Measurements from ENCODE around the gene CIPC. TPM values are rescaled to one million over a fixed set of nuclear protein-coding genes. Genes with fewer than 3 reads are reported as not detected.

Gene CIPC
- total RNA-seq, 1 experiment from 2014 or later: 66.3 TPM

- peaks cover 10% of the 10 kb centered on the region for H3F3A ChIP-seq (ENCODE audit: insufficient read depth, low read depth)
- no peaks in the 10 kb centered on the region for H3K9me3 ChIP-seq (ENCODE audit: insufficient read depth, low read depth)
- H3K27ac ChIP-seq: no peak overlapping the region
- H3K36me3 ChIP-seq (ENCODE audit: low read depth): no peaks in the 10 kb centered on the region
- H3K9me2 ChIP-seq (ENCODE audit: insufficient read depth): no peaks in the 10 kb centered on the region
- ChIA-PET POLR2A (ENCODE audit: unreplicated experiment) (no interaction called here), CTCF (no interaction called here)
- H4K20me1 ChIP-seq (ENCODE audit: insufficient read depth): no peaks in the 10 kb centered on the region
- H3K4me1 ChIP-seq (replicated peaks; ENCODE audit: insufficient read depth): peaks cover 22% of the 10 kb centered on the region
- H3K4me3 ChIP-seq: no peak overlapping the region
- H3K4me2 ChIP-seq: no peak overlapping the region
- H2AFZ ChIP-seq: no peak overlapping the region
- no TSS peak for BruUV-seq (replicated peaks)
- DNase-seq: no peak
- no peaks in the 10 kb centered on the region for H3K27me3 ChIP-seq (ENCODE audit: insufficient read depth, low read depth)
- intact Hi-C loops (cut with micrococcal nuclease; ENCODE audit: unreplicated experiment): no loop called here
- no peaks in the 10 kb centered on the region for H3K79me2 ChIP-seq (ENCODE audit: low read depth)
- TF ChIP-seq CTCF (conservative IDR thresholded peaks at IDR 0.05): no peak
- TF ChIP-seq EZH2 (IDR thresholded peaks at IDR 0.05; ENCODE audit: low read depth): no peak
Observed at GRCh38 chr14:77083082-77083481, 15.0 kb upstream of the CIPC start.

DNA sequence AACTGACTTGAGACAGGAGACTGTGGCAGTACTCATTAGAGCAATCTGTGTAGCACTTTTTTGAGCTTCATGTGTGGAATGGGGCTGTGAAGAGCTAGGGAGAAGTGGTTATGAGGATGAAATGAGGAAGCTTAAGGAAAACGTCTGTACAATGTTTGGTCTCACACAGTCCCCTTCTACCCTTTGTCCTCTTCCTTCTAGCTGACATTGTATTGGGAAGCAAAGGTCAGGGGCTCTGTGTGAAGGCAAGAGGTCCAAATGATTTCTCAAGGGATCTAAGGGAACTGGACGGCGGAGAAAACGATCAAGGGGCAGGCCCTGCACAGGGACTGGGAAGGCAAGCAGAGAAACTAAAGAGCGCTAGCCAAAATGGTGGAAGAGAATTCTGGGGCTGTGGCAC lies 13.1 kb upstream of the CIPC start:
- intact Hi-C loops (cut with micrococcal nuclease; ENCODE audit: unreplicated experiment): no loop called here
- H3K4me1 ChIP-seq (replicated peaks; ENCODE audit: insufficient read depth): peaks cover 38% of the 10 kb centered on the region
- no peaks in the 10 kb centered on the region for H3K36me3 ChIP-seq (ENCODE audit: low read depth)
- H3K27ac ChIP-seq: no peak overlapping the region
- ChIA-PET CTCF (interaction anchor here (0.5 to 2.7 kb wide), 4 partner anchors 13 to 208 kb away, joined by 3 to 40 read pairs (median 4); no protein-coding TSS in a partner anchor), POLR2A (ENCODE audit: unreplicated experiment) (interaction anchor here (0.6 kb wide), 1 partner anchor 727 kb away, joined by 6 read pairs; no protein-coding TSS in a partner anchor)
- H3F3A ChIP-seq (ENCODE audit: insufficient read depth, low read depth): peaks cover 20% of the 10 kb centered on the region
- no peak overlapping the region for H3K4me3 ChIP-seq
- H3K79me2 ChIP-seq (ENCODE audit: low read depth): no peaks in the 10 kb centered on the region
- no peaks in the 10 kb centered on the region for H4K20me1 ChIP-seq (ENCODE audit: insufficient read depth)
- H3K9me3 ChIP-seq (ENCODE audit: insufficient read depth, low read depth): no peaks in the 10 kb centered on the region
- H2AFZ ChIP-seq: no peak overlapping the region
- BruUV-seq (replicated peaks): no TSS peak
- H3K4me2 ChIP-seq: no peak overlapping the region
- no peak for DNase-seq
- no peak for TF ChIP-seq EZH2 (IDR thresholded peaks at IDR 0.05; ENCODE audit: low read depth)
- no peak for TF ChIP-seq CTCF (conservative IDR thresholded peaks at IDR 0.05)
- H3K9me2 ChIP-seq (ENCODE audit: insufficient read depth): no peaks in the 10 kb centered on the region
- no peaks in the 10 kb centered on the region for H3K27me3 ChIP-seq (ENCODE audit: insufficient read depth, low read depth)

GRCh38 chr14:77085538-77085937 lies 12.5 kb upstream of the CIPC start:
- BruUV-seq (replicated peaks): no TSS peak
- H4K20me1 ChIP-seq (ENCODE audit: insufficient read depth): no peaks in the 10 kb centered on the region
- H3K4me1 ChIP-seq (replicated peaks; ENCODE audit: insufficient read depth): peaks cover 38% of the 10 kb centered on the region
- no peaks in the 10 kb centered on the region for H3K9me2 ChIP-seq (ENCODE audit: insufficient read depth)
- H2AFZ ChIP-seq: no peak overlapping the region
- no peaks in the 10 kb centered on the region for H3K9me3 ChIP-seq (ENCODE audit: insufficient read depth, low read depth)
- peaks cover 20% of the 10 kb centered on the region for H3F3A ChIP-seq (ENCODE audit: insufficient read depth, low read depth)
- H3K27ac ChIP-seq: no peak overlapping the region
- POLR2A ChIA-PET (ENCODE audit: unreplicated experiment): interaction anchor here (0.6 to 1.2 kb wide), 2 partner anchors 132 to 165 kb away, joined by 8 to 35 read pairs; no protein-coding TSS in a partner anchor
- H3K79me2 ChIP-seq (ENCODE audit: low read depth): no peaks in the 10 kb centered on the region
- TF ChIP-seq EZH2 (IDR thresholded peaks at IDR 0.05; ENCODE audit: low read depth) (no peak), CTCF (conservative IDR thresholded peaks at IDR 0.05) (no peak)
- CTCF ChIA-PET: interaction anchor here (0.6 to 2.7 kb wide), 7 partner anchors 9 to 209 kb away, joined by 3 to 40 read pairs (median 6); no protein-coding TSS in a partner anchor
- H3K27me3 ChIP-seq (ENCODE audit: insufficient read depth, low read depth): no peaks in the 10 kb centered on the region
- H3K4me2 ChIP-seq: no peak overlapping the region
- intact Hi-C loops (cut with micrococcal nuclease; ENCODE audit: unreplicated experiment): no loop called here
- no peak overlapping the region for H3K4me3 ChIP-seq
- DNase-seq: no peak
- no peaks in the 10 kb centered on the region for H3K36me3 ChIP-seq (ENCODE audit: low read depth)
